ENCODE results near the gene PCGF5.

DNA sequence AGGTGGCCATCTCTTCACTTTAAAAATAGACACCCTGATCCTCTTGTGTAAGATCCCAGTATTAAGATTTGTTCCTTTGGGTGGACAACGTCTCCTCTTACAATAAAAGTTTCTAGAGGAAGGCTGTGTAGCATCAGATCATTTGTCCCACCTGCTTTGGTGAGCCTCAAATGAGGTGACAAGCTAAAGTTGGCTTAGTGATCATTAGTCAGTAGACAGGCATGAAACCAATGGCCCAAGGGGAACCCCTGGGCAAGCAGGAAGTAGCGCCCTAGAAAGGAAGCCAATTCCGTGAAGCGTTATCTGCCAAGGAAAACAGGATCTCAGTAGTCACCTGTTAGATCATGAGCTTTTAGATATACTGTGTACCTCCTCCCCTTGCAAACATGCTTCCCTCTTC, 66.8 kb downstream of the PCGF5 start:
- TF ChIP-seq POLR2A (IDR thresholded peaks at IDR 0.05) = no peak
- TF ChIP-seq, protein P1, sequence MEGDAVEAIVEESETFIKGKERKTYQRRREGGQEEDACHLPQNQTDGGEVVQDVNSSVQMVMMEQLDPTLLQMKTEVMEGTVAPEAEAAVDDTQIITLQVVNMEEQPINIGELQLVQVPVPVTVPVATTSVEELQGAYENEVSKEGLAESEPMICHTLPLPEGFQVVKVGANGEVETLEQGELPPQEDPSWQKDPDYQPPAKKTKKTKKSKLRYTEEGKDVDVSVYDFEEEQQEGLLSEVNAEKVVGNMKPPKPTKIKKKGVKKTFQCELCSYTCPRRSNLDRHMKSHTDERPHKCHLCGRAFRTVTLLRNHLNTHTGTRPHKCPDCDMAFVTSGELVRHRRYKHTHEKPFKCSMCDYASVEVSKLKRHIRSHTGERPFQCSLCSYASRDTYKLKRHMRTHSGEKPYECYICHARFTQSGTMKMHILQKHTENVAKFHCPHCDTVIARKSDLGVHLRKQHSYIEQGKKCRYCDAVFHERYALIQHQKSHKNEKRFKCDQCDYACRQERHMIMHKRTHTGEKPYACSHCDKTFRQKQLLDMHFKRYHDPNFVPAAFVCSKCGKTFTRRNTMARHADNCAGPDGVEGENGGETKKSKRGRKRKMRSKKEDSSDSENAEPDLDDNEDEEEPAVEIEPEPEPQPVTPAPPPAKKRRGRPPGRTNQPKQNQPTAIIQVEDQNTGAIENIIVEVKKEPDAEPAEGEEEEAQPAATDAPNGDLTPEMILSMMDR (IDR thresholded peaks at IDR 0.05) = no peak

All from heart left ventricle (tissue), 13 donors.